Neural progenitor cell (in vitro differentiated cells): ENCODE measurements around the gene MIS18A. TPM values are rescaled to one million over a fixed set of nuclear protein-coding genes. Genes with fewer than 3 reads are reported as not detected.

Experiments used
- DNase-seq: peaks from one replicate; pipeline ENCODE4 v3.0.0-alpha.2; 2016; ENCODE audit warnings: low spot score
- H2AFZ ChIP-seq: fragments of 200-600 bp; sonication (generic); replicated peaks from 2 replicates; pipeline ENCODE4 v1.6.1; 2016; ENCODE audit warnings: antibody characterized with exemption
- H3F3A ChIP-seq: fragments of 200-600 bp; sonication (generic); 2 replicates; pipeline ENCODE4 v1.6.1; 2016; ENCODE audit warnings: antibody characterized with exemption, low read depth
- H3K27ac ChIP-seq: fragments of 200-600 bp; sonication (generic); 2 replicates; pipeline ENCODE4 v1.5.1; 2016; ENCODE audit warnings: mild to moderate bottlenecking
- H3K27me3 ChIP-seq: fragments of 200-600 bp; sonication (generic); 2 replicates; pipeline ENCODE4 v1.6.1; 2016; ENCODE audit warnings: mild to moderate bottlenecking, moderate library complexity
- H3K36me3 ChIP-seq: fragments of 200-600 bp; sonication (generic); 2 replicates; pipeline ENCODE4 v1.5.1; 2016
- H3K4me1 ChIP-seq: fragments of 200-600 bp; sonication (generic); 2 replicates; pipeline ENCODE4 v1.6.1; 2016; ENCODE audit warnings: mixed run types
- H3K4me2 ChIP-seq: fragments of 200-600 bp; sonication (generic); 2 replicates; pipeline ENCODE4 v1.6.1; 2016
- H3K4me3 ChIP-seq: fragments of 200-600 bp; sonication (generic); 2 replicates; pipeline ENCODE4 v1.5.1; 2016
- H3K79me2 ChIP-seq: fragments of 200-600 bp; sonication (generic); 2 replicates; pipeline ENCODE4 v1.6.1; 2016; ENCODE audit warnings: low read depth
- H3K9ac ChIP-seq: fragments of 200-600 bp; sonication (generic); 2 replicates; pipeline ENCODE4 v1.6.1; 2016
- H3K9me3 ChIP-seq: fragments of 200-600 bp; sonication (generic); 2 replicates; pipeline ENCODE4 v1.5.1; 2016; ENCODE audit warnings: low read depth
- H4K20me1 ChIP-seq: fragments of 200-600 bp; sonication (generic); 2 replicates; pipeline ENCODE4 v1.6.1; 2016; ENCODE audit warnings: low read depth
- H3K27ac Mint-ChIP-seq: 3 replicates; pipeline ENCODE4 v1.8.0; 2021; ENCODE audit warnings: mixed read lengths
- H3K27me3 Mint-ChIP-seq: 2 replicates; pipeline ENCODE4 v1.8.0; 2022; ENCODE audit warnings: low read depth, mild to moderate bottlenecking, inconsistent platforms, moderate library complexity, mixed read lengths; ENCODE audit not compliant: insufficient read depth
- H3K36me3 Mint-ChIP-seq: 3 replicates; pipeline ENCODE4 v1.8.0; 2021; ENCODE audit warnings: mixed read lengths
- H3K4me1 Mint-ChIP-seq: 3 replicates; pipeline ENCODE4 v1.8.0; 2021; ENCODE audit warnings: mixed read lengths
- H3K4me3 Mint-ChIP-seq: 3 replicates; pipeline ENCODE4 v1.8.0; 2021; ENCODE audit warnings: mild to moderate bottlenecking, moderate library complexity, mixed read lengths
- H3K9me3 Mint-ChIP-seq: 3 replicates; pipeline ENCODE4 v1.8.0; 2020; ENCODE audit warnings: mixed read lengths
- EZH2 ChIP-seq: fragments of 200-600 bp; sonication (generic); IDR thresholded peaks from 2 replicates; pipeline ENCODE4 v1.6.1; 2017; ENCODE audit warnings: antibody characterized with exemption, mild to moderate bottlenecking, moderate library complexity
- EZH2phosphoT487 ChIP-seq: fragments of 200-600 bp; sonication (generic); IDR thresholded peaks from 2 replicates; pipeline ENCODE4 v1.6.1; 2017; ENCODE audit warnings: antibody characterized with exemption
- total RNA-seq: library from RNA; depleted of rRNA; stranded (reverse); fragments of >200 nt; gene quantifications from 2 replicates; pipeline ENCODE4 v1.2.3, GENCODE V29; 2015; ENCODE audit warnings: low replicate concordance
- TF ChIP-seq, protein P1 (sequence below): fragments of 200-600 bp; sonication (generic); IDR thresholded peaks from 2 replicates; pipeline ENCODE4 v1.5.1; 2017; ENCODE audit warnings: antibody characterized with exemption, mild to moderate bottlenecking

The MIS18A gene
- total RNA-seq, 1 donor from 2014 or later = 64.0 TPM

DNA sequence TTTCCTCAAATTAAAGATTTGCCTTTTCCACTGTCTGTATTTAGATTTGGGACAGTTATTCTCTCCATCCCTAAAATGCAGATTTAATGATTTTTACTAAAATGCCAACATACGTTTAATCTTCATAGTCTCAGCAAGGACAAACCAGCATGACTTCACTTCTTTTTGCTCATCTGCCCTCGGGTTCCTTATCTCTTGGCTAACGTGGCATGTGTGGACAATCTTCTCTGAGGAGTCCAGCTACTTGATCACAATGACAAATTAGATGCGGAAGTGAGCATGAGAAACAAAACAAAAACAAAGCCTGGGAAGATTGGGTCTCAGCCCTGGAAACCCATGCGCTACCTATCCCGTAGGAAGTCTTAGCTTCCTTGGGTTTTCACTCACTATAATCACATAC lies 20.8 kb upstream of the MIS18A start:
- H3K9ac ChIP-seq = no peak overlapping the region
- TF ChIP-seq, protein P1, sequence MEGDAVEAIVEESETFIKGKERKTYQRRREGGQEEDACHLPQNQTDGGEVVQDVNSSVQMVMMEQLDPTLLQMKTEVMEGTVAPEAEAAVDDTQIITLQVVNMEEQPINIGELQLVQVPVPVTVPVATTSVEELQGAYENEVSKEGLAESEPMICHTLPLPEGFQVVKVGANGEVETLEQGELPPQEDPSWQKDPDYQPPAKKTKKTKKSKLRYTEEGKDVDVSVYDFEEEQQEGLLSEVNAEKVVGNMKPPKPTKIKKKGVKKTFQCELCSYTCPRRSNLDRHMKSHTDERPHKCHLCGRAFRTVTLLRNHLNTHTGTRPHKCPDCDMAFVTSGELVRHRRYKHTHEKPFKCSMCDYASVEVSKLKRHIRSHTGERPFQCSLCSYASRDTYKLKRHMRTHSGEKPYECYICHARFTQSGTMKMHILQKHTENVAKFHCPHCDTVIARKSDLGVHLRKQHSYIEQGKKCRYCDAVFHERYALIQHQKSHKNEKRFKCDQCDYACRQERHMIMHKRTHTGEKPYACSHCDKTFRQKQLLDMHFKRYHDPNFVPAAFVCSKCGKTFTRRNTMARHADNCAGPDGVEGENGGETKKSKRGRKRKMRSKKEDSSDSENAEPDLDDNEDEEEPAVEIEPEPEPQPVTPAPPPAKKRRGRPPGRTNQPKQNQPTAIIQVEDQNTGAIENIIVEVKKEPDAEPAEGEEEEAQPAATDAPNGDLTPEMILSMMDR = no peak
- TF ChIP-seq EZH2 = no peak
- no peak for TF ChIP-seq EZH2phosphoT487

DNA sequence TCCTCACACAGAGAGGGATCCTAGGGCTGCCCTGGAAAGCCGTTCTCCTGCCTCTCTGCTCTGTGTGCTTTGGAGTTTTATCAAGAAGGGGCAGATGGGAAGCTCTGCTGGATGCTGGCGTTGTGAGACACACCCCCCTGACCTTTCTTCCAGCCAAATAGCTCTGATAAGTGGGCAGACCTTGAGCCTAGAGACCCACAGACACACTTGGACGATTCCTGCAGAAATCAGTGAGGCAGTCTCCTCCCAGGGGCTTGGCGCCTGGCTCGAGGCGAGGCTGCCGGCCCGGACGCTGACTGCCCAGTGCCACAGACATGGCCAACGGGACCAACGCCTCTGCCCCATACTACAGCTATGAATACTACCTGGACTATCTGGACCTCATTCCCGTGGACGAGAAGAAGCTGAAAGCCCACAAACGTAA lies 19.8 kb upstream of the MIS18A start, which contains the start of gene MRAP:
Gene MRAP (plus strand): TSS at position 198 of the 424 bp plus-strand sequence. CDS start 117 bp downstream, at position 315.
- Histone ChIP-seq H3K4me3 (no peak within 1 kb of the TSS), H3F3A (no peaks in the 10 kb centered on the region), H3K27me3 (no peaks in the 10 kb centered on the region), H3K79me2 (no peaks in the 10 kb centered on the region), H3K4me2 (no peak within 1 kb of the TSS), H3K9me3 (no peaks in the 10 kb centered on the region), H3K36me3 (no peaks in the 10 kb centered on the region), H4K20me1 (no peaks in the 10 kb centered on the region), H2AFZ (no peak within 1 kb of the TSS), H3K9ac (no peak within 1 kb of the TSS), H3K4me1 (no peaks in the 10 kb centered on the region), H3K27ac (no peak within 1 kb of the TSS)
- TF ChIP-seq EZH2phosphoT487 (no peak), EZH2 (no peak)
- TF ChIP-seq, protein P1 = no peak
- Mint-ChIP-seq H3K36me3 (peaks cover 13% of the 10 kb centered on the region), H3K9me3 (no peaks in the 10 kb centered on the region), H3K4me3 (no peak within 1 kb of the TSS), H3K27ac (no peak within 1 kb of the TSS), H3K4me1 (no peaks in the 10 kb centered on the region), H3K27me3 (peaks cover 5% of the 10 kb centered on the region)
- DNase-seq = no peak

More for the DNA sequence above, 20.8 kb upstream of the MIS18A start:
- Histone ChIP-seq H3K4me2 (no peak overlapping the region), H3F3A (no peaks in the 10 kb centered on the region), H3K4me3 (no peak overlapping the region), H3K36me3 (no peaks in the 10 kb centered on the region), H3K79me2 (no peaks in the 10 kb centered on the region), H3K9me3 (no peaks in the 10 kb centered on the region), H3K27me3 (no peaks in the 10 kb centered on the region), H4K20me1 (no peaks in the 10 kb centered on the region), H3K4me1 (no peaks in the 10 kb centered on the region), H3K27ac (no peak overlapping the region), H2AFZ (no peak overlapping the region)
- no peak for DNase-seq
- Mint-ChIP-seq H3K27ac (no peak overlapping the region), H3K9me3 (no peaks in the 10 kb centered on the region), H3K36me3 (peaks cover 13% of the 10 kb centered on the region), H3K27me3 (peaks cover 5% of the 10 kb centered on the region), H3K4me1 (no peaks in the 10 kb centered on the region), H3K4me3 (no peak overlapping the region)

DNA sequence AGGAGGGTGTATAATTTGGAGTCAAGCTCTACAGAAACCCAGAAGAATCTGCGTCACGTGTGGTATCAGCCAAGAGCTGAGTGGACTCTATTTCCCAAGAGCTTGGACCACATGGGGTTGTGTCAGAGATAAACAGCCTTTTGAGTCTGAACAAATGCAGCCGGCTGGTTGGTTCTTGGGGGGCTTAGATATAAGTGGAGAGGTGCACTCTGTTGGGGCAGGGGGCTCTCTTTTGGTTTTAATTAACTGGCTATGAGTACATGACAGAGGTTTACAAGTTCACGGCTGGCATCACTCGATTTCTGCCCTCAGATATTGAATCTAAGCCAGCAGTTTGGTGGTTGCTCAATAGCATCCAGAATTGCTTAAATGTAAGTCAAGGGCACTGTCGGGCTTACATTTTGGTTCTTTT lies 19.3 kb upstream of the MIS18A start:
- H3K4me2 ChIP-seq = no peak overlapping the region
- no peak overlapping the region for H3K4me3 ChIP-seq
- Mint-ChIP-seq H3K27me3 (peaks cover 5% of the 10 kb centered on the region), H3K4me3 (no peak overlapping the region), H3K27ac (no peak overlapping the region), H3K9me3 (no peaks in the 10 kb centered on the region), H3K4me1 (no peaks in the 10 kb centered on the region), H3K36me3 (peaks cover 11% of the 10 kb centered on the region)
- no peaks in the 10 kb centered on the region for H3F3A ChIP-seq
- H3K27ac ChIP-seq = no peak overlapping the region
- no peaks in the 10 kb centered on the region for H3K79me2 ChIP-seq
- no peaks in the 10 kb centered on the region for H3K36me3 ChIP-seq
- H3K27me3 ChIP-seq = no peaks in the 10 kb centered on the region
- no peaks in the 10 kb centered on the region for H3K9me3 ChIP-seq
- H2AFZ ChIP-seq = no peak overlapping the region
- no peaks in the 10 kb centered on the region for H3K4me1 ChIP-seq
- no peak overlapping the region for H3K9ac ChIP-seq
- no peaks in the 10 kb centered on the region for H4K20me1 ChIP-seq
- no peak for DNase-seq
- TF ChIP-seq EZH2phosphoT487 = no peak
- TF ChIP-seq, protein P1 = no peak
- TF ChIP-seq EZH2 = no peak
